Activated naive CD8-positive, alpha-beta T cell treated with anti-CD3 and anti-CD28 coated beads for 36 hours (primary cell): Measurements from ENCODE around the gene SH3PXD2B. TPM values are rescaled to one million over a fixed set of nuclear protein-coding genes. Genes with fewer than 3 reads are reported as not detected.

Source experiments
- DNase-seq: peaks from one replicate; pipeline ENCODE4 v3.0.0; 2021
- H3K27ac Mint-ChIP-seq: one replicate; pipeline ENCODE4 v1.8.0; 2022; ENCODE audit warnings: mild to moderate bottlenecking, moderate library complexity, mixed read lengths
- H3K27me3 Mint-ChIP-seq: one replicate; pipeline ENCODE4 v1.8.0; 2022; ENCODE audit warnings: mild to moderate bottlenecking, mixed read lengths
- H3K36me3 Mint-ChIP-seq: one replicate; pipeline ENCODE4 v1.8.0; 2021; ENCODE audit warnings: mild to moderate bottlenecking, mixed read lengths
- H3K4me1 Mint-ChIP-seq: one replicate; pipeline ENCODE4 v1.8.0; 2021; ENCODE audit warnings: mixed read lengths
- H3K4me3 Mint-ChIP-seq: one replicate; pipeline ENCODE4 v1.8.0; 2022; ENCODE audit warnings: mild to moderate bottlenecking, moderate library complexity, mixed read lengths
- H3K9me3 Mint-ChIP-seq: one replicate; pipeline ENCODE4 v1.8.0; 2022; ENCODE audit warnings: mixed read lengths
- total RNA-seq, 2 experiments: library from RNA; stranded (reverse); gene quantifications; one replicate each; pipeline ENCODE4 v1.2.3, GENCODE V29; 2021

The SH3PXD2B gene
- total RNA-seq, 2 experiments from 2014 or later: 0.80 to 0.84 TPM

GRCh38 chr5:172281346-172281745 is 173.0 kb downstream of the SH3PXD2B start:
- peak overlapping the region; percentile 91 for H3K4me3 Mint-ChIP-seq
- no peak for DNase-seq
- no peaks in the 10 kb centered on the region for H3K9me3 Mint-ChIP-seq
- H3K4me1 Mint-ChIP-seq: peaks cover 42% of the 10 kb centered on the region
- no peaks in the 10 kb centered on the region for H3K27me3 Mint-ChIP-seq
- peaks cover 16% of the 10 kb centered on the region for H3K36me3 Mint-ChIP-seq
- H3K27ac Mint-ChIP-seq: no peak overlapping the region

GRCh38 chr5:172280929-172281328 is 173.4 kb downstream of the SH3PXD2B start:
- Mint-ChIP-seq H3K27me3 (no peaks in the 10 kb centered on the region), H3K9me3 (no peaks in the 10 kb centered on the region), H3K4me3 (no peak overlapping the region), H3K27ac (no peak overlapping the region), H3K36me3 (peaks cover 18% of the 10 kb centered on the region), H3K4me1 (peaks cover 45% of the 10 kb centered on the region)
- DNase-seq: no peak

- no peaks in the 10 kb centered on the region for H3K9me3 Mint-ChIP-seq
- H3K27ac Mint-ChIP-seq: no peak overlapping the region
- H3K36me3 Mint-ChIP-seq: peaks cover 24% of the 10 kb centered on the region
- H3K27me3 Mint-ChIP-seq: no peaks in the 10 kb centered on the region
- peaks cover 51% of the 10 kb centered on the region for H3K4me1 Mint-ChIP-seq
- no peak for DNase-seq
- no peak overlapping the region for H3K4me3 Mint-ChIP-seq
Observed at GRCh38 chr5:172280317-172280716, 174.0 kb downstream of the SH3PXD2B start.

GRCh38 chr5:172278356-172278755 is 176.0 kb downstream of the SH3PXD2B start:
- DNase-seq: no peak
- H3K4me1 Mint-ChIP-seq: peaks cover 57% of the 10 kb centered on the region
- peaks cover 2% of the 10 kb centered on the region for H3K9me3 Mint-ChIP-seq
- H3K4me3 Mint-ChIP-seq: no peak overlapping the region
- H3K27ac Mint-ChIP-seq: no peak overlapping the region
- peaks cover 43% of the 10 kb centered on the region for H3K36me3 Mint-ChIP-seq
- no peaks in the 10 kb centered on the region for H3K27me3 Mint-ChIP-seq

GRCh38 chr5:172276214-172276613 is 178.1 kb downstream of the SH3PXD2B start:
- Mint-ChIP-seq H3K27ac (peak overlapping the region; percentile 46), H3K9me3 (peaks cover 2% of the 10 kb centered on the region), H3K27me3 (no peaks in the 10 kb centered on the region), H3K4me1 (peaks cover 48% of the 10 kb centered on the region), H3K36me3 (peaks cover 49% of the 10 kb centered on the region), H3K4me3 (no peak overlapping the region)
- no peak for DNase-seq

Other genes with a start within 250 kb of the SH3PXD2B start
- 1 to 10 TPM; 8.3 to 9.1 TPM for gene UBTD2, start 170.8 kb downstream of the SH3PXD2B start, total RNA-seq
- gene NEURL1B, start 186.7 kb upstream of the SH3PXD2B start, total RNA-seq: under 1 TPM; 0.10 TPM